ENCODE results near the gene PSD2. TPM values are rescaled to one million over a fixed set of nuclear protein-coding genes. Genes with fewer than 3 reads are reported as not detected.

PSD2 gene
- total and polyA plus RNA-seq, 8 donors = 0.06 to 2.5 (median 1.7) TPM; not detected in 1

- Histone ChIP-seq H3K27me3 (peaks cover 0 to 37% of the 10 kb centered on the region in 2 donors), H3K4me3 (no peak overlapping the region), H3K4me1 (peaks cover 0 to 13% of the 10 kb centered on the region in 2 donors), H3K9me3 (no peaks in the 10 kb centered on the region), H3K27ac (no peak overlapping the region), H3K36me3 (no peaks in the 10 kb centered on the region)
- DNase-seq (no peak), ATAC-seq (no peak)
- intact Hi-C loops (cut with DNase I) = no loop called here
- no peak for TF ChIP-seq CTCF (IDR thresholded peaks at IDR 0.05)
Observed at GRCh38 chr5:139784488-139784887, 11.1 kb upstream of the PSD2 start.

GRCh38 chr5:139787257-139787567, 8.4 kb upstream of the PSD2 start:
- peaks cover 0 to 13% of the 10 kb centered on the region in 2 donors for H3K4me1 ChIP-seq
- DNase-seq (no peak), ATAC-seq (no peak)
- no peaks in the 10 kb centered on the region for H3K9me3 ChIP-seq
- no peak for TF ChIP-seq CTCF (IDR thresholded peaks at IDR 0.05)
- H3K27ac ChIP-seq = no peak overlapping the region
- intact Hi-C loops (cut with DNase I) = loop anchor here in 1 of 2 donors (5.0 kb wide), 2 partner anchors 75 to 180 kb away; no protein-coding TSS in a partner anchor
- H3K27me3 ChIP-seq = peaks cover 0 to 37% of the 10 kb centered on the region in 2 donors
- H3K4me3 ChIP-seq = peak overlapping the region in 1 of 2 donors; percentile 52
- H3K36me3 ChIP-seq = no peaks in the 10 kb centered on the region

GRCh38 chr5:139787568-139788293, 7.9 kb upstream of the PSD2 start:
- intact Hi-C loops (cut with DNase I) = loop anchor here in 1 of 2 donors (5.0 kb wide), 2 partner anchors 75 to 180 kb away; no protein-coding TSS in a partner anchor
- peak overlapping the region; percentile 42 to 52 for H3K4me3 ChIP-seq
- H3K27me3 ChIP-seq = peaks cover 0 to 37% of the 10 kb centered on the region in 2 donors
- no peaks in the 10 kb centered on the region for H3K9me3 ChIP-seq
- H3K36me3 ChIP-seq = no peaks in the 10 kb centered on the region
- H3K4me1 ChIP-seq = peaks cover 0 to 13% of the 10 kb centered on the region in 2 donors
- H3K27ac ChIP-seq = peak overlapping the region in 1 of 2 donors; percentile 18
- DNase-seq (peak; percentile 79 to 95 (median 84)), ATAC-seq (peak; percentile 97)
- peak; percentile 88 to 95 for TF ChIP-seq CTCF (IDR thresholded peaks at IDR 0.05)

GRCh38 chr5:139788294-139788910, 7.2 kb upstream of the PSD2 start:
- Histone ChIP-seq H3K27me3 (peaks cover 0 to 42% of the 10 kb centered on the region in 2 donors), H3K36me3 (no peaks in the 10 kb centered on the region), H3K4me3 (peak overlapping the region; percentile 42 to 52), H3K27ac (no peak overlapping the region), H3K9me3 (no peaks in the 10 kb centered on the region), H3K4me1 (peaks cover 0 to 13% of the 10 kb centered on the region in 2 donors)
- ATAC-seq = no peak
- intact Hi-C loops (cut with DNase I) = loop anchor here in 1 of 2 donors (5.0 kb wide), 2 partner anchors 74 to 179 kb away; no protein-coding TSS in a partner anchor
- TF ChIP-seq CTCF (IDR thresholded peaks at IDR 0.05) = no peak
- DNase-seq = no peak

Measured in left lung (tissue), 10 donors.